ENCODE data around the gene CDH13.

CDH13 gene

DNA sequence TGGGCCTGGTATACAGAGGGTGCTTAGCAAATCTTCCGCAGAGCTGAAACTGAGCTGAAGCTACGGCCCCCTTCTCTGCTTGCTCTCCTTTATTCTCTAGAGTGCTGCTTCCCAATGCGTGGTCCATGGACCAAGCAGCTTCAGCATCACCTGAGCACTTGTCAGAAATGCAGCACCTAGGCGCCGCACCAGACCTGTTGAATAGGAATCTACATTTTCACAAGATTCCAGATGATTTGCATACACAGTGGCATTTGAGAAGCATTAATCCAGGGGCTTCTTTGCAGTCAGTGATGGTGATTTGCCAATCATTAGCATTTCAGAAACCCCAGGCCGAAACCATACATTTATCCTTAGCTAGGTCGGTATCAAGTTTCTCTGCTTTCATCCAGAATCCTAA lies 204.2 kb downstream of the CDH13 start:
- no peak overlapping the region for H3K4me3 ChIP-seq (replicated peaks; ENCODE audit: insufficient read depth, low read length)
- DNase-seq (ENCODE audit: low read depth in 1 of 2, low spot score in 1 of 2): no peak
- TF ChIP-seq POLR2AphosphoS5 (IDR thresholded peaks at IDR 0.05; ENCODE audit: low read depth) (no peak), CTCF (IDR thresholded peaks at IDR 0.05; ENCODE audit: insufficient read depth, low read length) (no peak), SPI1 (IDR thresholded peaks at IDR 0.05; ENCODE audit: borderline replicate concordance, low read depth) (no peak), GABPA (IDR thresholded peaks at IDR 0.05; ENCODE audit: low read depth) (no peak)

DNA sequence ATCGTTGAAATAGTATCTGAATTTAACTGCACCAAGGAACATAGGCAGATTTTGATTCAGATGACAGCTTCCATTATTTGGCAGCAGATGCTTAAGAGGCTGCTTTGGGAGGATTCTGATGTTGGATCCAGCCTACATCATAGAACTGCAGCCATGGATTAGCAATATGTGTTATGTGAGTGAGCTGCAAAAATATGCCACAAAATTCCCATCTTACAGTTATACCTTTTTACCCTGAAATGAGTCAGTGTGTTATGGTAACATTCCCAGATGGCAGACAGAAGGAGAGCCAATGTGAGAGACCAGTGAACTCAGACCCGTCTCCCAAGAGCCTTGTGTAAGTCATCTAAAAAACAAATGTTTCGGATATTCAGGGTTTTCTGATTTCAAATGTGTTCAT lies 206.1 kb downstream of the CDH13 start:
- Histone ChIP-seq H3K27ac (replicated peaks) (no peak overlapping the region), H3K4me3 (replicated peaks; ENCODE audit: insufficient read depth, low read length) (no peak overlapping the region), H3K27me3 (ENCODE audit: insufficient read depth, poor library complexity, severe bottlenecking) (no peaks in the 10 kb centered on the region)
- TF ChIP-seq POLR2AphosphoS5 (IDR thresholded peaks at IDR 0.05; ENCODE audit: low read depth) (no peak), SPI1 (IDR thresholded peaks at IDR 0.05; ENCODE audit: borderline replicate concordance, low read depth) (no peak), CTCF (IDR thresholded peaks at IDR 0.05; ENCODE audit: insufficient read depth, low read length) (no peak), REST (IDR thresholded peaks at IDR 0.05; ENCODE audit: insufficient replicate concordance, low read depth) (no peak), GABPA (IDR thresholded peaks at IDR 0.05; ENCODE audit: low read depth) (no peak)
- no peak for DNase-seq (ENCODE audit: low read depth in 1 of 2, low spot score in 1 of 2)

More for the DNA sequence above, 204.2 kb downstream of the CDH13 start:
- H3K27me3 ChIP-seq (ENCODE audit: insufficient read depth, poor library complexity, severe bottlenecking): no peaks in the 10 kb centered on the region
- H3K27ac ChIP-seq (replicated peaks): no peak overlapping the region

DNA sequence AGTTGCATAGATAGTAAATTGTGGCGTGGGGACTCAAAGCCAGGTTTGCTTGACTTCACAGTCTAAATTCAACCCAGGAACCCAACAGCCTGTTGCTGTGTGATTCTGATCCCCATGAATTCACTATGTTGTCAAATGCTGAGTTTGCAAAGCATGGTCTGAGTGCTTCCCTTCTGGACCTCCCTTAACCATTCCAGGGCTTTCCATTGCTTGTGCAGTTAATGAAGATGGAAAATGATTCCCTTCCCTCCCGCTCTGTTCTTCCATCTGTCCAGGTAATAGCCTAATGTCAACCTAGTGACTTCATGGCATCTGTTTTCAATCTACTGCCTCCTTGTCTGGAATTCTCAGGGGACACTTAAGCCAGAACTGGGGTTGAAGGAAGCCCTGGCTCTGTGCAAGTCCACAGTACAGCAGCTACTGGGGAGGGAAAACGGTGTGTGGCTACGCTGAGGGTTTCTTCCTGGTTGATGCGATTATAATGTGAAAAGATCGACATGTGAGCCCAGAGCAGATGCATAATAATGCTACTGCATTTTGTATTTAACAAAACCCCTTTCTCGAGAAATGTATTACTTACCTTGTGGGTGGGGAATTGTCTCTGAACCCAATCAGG lies 206.7 kb downstream of the CDH13 start:
- H3K27ac ChIP-seq (replicated peaks): no peak overlapping the region
- no peak for DNase-seq (ENCODE audit: low read depth in 1 of 2, low spot score in 1 of 2)
- no peaks in the 10 kb centered on the region for H3K27me3 ChIP-seq (ENCODE audit: insufficient read depth, poor library complexity, severe bottlenecking)
- TF ChIP-seq REST (IDR thresholded peaks at IDR 0.05; ENCODE audit: insufficient replicate concordance, low read depth) (no peak), GABPA (IDR thresholded peaks at IDR 0.05; ENCODE audit: low read depth) (no peak), POLR2AphosphoS5 (IDR thresholded peaks at IDR 0.05; ENCODE audit: low read depth) (no peak), CTCF (IDR thresholded peaks at IDR 0.05; ENCODE audit: insufficient read depth, low read length) (no peak)
- no peak overlapping the region for H3K4me3 ChIP-seq (replicated peaks; ENCODE audit: insufficient read depth, low read length)
